Esophagus mucosa (tissue), 1 donor: ENCODE measurements around the gene TCF25. TPM values are rescaled to one million over a fixed set of nuclear protein-coding genes. Genes with fewer than 3 reads are reported as not detected.
A peak's percentile ranks its signal among the peaks of the same experiment; 100 is the strongest.
"Not testable (repeated sequence)": the region's sequence is repeated elsewhere in the genome, so short reads cannot be mapped to it uniquely, and the experiment has no call there.

Source experiments
- ATAC-seq: fragments of 200-7000 bp; cut with Tn5 transposase; one replicate; pipeline ENCODE4 v1.9.1; 2020
- total RNA-seq: library from RNA; stranded (reverse); gene quantifications from one replicate; pipeline ENCODE4 v1.2.4, GENCODE V29; 2023
- donor health status: DM: yes; HTN: yes; CAD: no.

TCF25 gene
- total RNA-seq, 1 donor from 2014 or later: 99.2 TPM

DNA sequence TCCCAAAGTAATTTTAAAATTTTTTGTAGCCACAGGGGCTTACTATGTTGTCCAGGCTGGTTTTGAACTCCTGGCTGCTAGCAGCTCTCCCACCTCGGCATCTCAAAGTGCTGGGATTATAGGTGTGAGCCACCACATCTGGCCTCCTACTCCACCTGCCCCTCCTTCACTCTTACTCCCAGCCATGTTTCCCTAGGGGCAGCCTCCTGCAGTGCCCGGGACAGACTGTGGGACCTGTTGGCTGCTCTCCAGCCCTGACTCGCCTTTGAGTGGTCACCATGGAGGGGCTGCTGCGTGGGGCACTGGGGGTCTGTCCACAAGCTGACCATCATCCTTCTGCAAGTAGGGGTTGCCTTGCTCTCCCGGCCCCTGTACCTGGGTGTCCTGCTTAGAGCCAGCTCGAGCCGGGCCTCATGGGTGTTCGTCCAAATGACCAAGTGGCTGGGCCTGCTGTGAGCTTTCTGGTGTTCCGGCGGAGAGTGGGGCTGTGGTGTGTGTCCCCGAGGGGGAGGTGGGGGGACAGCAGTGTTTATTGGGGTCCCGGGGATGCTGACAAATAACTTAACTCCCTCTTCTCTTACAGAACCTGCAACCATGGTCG, 28.6 kb upstream of the TCF25 start:
- ATAC-seq: no peak

DNA sequence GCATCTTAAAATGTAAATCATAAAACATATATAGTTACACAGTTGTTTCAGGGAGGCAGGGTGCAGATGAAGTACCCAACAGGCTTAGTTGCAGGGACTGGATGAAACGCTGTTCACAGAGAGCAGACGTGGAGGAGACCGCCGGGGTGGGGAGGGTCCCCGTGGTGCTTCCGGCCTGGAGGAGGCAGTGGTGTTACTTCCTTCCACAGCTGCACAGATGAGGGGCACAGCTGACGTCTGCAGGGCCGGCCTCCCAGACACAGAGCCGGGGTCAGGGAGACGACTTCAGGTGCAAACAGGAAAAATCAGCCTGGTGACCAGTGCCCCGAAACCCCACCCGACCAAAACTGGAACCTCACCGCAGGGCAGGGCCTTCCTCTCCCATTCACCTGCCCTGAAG, 28.0 kb upstream of the TCF25 start:
- no peak for ATAC-seq

DNA sequence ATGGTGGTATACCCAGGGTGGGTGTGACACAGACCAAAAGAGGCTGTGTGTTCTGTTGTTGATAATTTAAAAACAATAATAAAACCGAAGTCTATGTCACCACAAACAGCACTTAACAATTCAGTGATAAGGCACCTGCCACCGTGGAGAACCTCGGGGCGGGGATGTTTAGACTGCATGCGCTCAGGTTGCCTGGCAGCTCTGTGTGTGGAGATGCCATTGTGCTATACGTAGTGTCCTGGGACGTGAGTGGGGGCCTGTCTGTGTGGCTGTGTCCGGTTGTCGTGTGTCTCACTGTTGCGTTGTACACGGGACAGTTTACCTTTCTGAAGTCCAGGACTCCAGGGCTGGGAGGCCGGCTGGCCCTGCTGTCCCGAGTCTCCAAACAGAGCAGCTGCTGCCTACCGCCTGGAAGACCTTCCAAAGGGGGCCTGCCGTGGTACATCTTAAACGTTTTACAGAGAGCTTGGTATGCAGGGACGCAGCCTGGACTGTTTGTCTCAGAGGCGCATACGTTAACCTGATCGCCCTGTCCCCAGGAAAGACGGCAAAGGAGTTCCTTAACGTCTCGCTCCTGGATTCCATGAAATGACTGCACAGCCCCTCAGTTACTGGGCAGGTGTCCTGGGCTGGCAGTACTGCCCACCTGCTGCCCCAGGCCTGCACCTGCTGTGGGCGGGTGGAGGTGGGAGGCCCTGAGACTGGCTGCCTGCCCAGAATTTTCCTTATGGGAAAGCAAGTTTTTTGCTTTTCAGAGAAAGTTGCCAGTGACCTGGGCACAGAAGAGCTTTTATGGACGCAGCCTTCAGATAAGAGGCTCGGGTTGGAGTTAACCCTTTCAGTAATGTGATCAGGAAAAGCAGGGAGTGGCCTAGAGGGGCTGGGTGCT, 26.1 kb upstream of the TCF25 start:
- no peak for ATAC-seq

DNA sequence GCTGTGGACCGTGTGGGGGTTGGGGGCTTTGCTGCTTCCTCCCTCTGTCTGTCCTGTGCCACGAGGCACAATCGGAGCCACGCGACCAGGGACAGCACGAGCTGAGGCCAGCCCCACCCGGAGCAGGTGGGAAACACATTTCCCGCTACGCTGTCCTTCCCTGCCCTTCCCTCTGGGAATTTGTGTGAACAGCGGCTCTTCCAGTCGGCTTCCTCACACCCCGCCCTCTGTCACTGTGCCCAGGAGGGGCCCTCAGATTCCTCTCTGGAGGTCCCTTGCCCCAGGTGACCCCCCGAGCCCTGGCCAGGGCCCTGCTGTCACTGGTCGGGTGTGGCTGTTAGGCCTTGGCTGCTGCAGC, 25.5 kb upstream of the TCF25 start:
- ATAC-seq: peak; percentile 7

DNA sequence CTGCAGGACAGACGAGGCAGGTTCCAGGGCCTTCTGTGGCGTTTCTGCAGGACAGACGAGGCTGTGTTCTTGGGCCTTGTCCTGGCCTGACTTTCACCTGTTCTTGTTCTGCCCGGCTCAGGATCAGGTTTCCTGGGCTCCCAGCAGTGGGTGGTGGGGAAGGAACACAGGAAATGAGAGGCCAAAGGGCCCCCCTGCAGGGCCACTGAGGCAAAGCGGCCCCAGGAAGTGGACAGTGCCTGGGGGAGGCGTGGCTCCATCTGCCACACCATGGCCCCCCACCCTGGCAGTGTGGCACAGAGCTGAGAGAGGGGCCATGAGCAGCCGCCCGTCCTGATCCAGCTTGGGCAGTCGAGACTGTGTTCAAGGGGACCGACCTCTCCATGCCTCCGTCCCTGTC, 24.4 kb upstream of the TCF25 start:
- ATAC-seq: no peak

DNA sequence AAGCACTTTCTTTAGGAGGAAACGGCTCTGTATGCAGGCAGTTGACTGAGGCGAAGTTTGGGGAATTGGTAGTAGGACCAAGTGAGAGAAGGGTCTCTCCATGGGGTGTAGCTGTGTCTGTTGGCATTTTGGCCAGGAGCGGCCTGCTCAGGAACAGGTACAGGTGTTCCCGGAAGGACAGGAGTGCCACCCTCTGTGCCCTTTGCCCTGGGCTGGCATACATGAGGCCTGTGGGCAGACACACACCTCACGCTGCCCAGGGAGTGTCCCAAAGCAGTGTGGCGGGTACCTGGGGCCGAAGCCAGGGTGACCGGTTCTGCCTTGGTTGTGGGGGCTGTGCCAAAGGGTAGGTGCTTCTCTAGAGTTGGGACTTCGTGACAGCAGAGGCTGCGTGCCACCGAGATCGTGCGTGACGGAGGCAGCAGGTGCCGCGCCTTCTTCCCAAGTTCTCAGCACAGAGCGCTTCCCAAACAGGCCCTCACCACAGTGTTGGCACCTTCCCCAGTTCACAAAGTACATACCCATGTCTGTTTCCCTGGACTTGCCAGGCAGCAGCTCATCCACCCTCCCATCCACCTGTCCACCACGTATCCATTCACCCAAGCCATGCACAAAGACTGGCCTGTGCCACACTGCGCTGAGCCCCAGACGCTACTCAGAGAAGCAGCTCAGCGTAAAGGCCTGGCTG, 19.9 kb upstream of the TCF25 start:
- ATAC-seq: peak; percentile 9

DNA sequence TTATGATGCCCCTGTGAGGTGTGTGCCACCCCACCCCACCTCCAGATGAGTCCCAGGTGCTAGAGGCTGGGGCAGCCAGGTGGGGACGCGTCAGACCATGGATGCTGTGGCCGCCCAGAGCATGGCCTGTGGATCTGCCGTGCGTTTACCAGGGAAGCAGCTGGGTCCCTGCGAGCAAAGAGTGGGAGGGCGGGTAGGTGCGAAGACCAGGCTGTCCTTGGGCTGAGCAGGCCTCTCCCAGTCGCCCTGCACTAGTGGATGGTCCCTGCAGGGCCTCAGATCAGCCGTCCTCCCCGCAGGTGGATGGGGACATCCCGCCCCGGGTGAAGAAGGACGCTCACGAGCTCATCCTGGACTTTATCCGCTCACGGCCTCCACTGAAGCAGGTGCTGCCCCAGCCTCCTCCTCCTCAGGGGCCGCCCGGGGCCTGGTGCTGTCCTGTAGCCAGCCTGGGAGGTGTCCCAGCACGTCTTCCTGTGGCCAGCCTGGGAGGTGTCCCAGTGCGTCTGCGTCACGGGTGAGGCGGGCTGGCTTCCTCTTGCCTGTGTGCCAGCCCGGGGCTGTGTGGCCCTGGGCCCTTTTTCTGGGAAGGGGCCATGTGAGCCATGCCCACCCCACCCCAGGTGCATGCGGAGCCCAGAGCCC, 18.0 kb upstream of the TCF25 start:
- ATAC-seq: peak; percentile 29

DNA sequence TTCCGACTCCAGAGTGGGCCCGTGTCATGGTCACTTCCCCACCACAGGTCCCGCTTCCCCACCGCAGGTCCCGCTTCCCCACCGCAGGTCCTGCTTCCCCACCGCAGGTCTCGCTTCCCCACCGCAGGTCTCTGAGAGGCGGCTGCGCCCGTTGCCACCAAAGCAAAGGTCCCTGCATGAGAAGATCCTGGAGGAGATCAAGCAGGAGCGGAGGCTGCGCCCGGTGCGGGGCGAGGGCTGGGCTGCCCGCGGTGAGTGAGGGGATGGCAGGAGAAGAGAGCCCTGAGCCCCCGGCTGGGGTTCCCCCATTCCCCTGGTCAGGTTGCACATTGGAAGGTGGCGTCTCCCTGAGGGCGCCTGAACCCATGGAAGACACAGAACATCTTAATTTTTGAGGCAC, 17.4 kb upstream of the TCF25 start:
- no peak for ATAC-seq

DNA sequence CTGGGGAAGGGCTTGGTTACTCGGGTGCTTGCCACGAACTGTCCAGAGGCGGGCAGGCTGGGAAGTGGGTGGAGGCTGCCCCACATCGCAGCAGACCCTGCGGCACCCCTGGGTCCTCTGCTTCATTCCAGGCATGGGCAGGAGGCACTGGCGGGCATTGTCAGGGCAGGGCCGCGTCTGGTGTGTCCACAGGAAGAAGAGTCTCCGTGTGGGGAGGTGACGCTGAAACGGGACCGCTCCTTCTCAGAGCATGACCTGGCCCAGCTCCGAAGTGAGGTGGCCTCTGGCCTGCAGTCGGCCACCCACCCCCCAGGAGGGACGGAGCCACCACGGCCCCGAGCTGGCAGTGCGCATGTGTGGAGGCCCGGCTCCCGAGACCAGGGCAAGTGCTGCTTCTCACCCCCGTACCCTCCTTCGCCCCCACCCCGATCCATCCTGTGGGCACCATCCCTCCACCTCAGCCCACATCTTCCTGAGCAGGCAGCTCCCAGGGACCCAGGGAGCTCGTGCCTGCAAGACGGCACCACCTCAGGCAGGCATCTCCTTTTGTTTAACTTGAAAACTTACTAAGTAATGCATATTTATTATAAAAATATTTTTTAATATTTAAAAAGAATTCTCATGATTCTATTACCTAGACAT, 14.3 kb upstream of the TCF25 start:
- no peak for ATAC-seq

DNA sequence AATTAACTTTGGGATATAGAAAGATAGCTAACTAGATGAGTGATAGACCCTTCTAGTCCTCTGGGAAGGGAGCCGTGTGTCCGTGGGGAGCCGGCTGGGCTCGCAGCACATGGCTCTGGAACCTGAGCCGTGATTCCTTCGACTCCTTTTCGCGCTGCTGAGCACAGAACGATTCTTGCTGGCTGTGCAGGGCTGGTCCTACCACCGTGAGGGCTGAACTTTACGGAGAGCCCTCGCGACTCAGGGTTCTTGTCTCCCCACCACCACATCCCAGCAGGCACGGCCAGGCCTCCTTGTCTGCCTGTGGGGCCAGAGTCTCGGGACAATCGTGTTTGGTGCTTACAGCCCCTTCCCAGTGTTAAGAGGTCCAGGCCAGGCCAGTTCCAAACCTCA, 13.8 kb upstream of the TCF25 start:
- no peak for ATAC-seq

DNA sequence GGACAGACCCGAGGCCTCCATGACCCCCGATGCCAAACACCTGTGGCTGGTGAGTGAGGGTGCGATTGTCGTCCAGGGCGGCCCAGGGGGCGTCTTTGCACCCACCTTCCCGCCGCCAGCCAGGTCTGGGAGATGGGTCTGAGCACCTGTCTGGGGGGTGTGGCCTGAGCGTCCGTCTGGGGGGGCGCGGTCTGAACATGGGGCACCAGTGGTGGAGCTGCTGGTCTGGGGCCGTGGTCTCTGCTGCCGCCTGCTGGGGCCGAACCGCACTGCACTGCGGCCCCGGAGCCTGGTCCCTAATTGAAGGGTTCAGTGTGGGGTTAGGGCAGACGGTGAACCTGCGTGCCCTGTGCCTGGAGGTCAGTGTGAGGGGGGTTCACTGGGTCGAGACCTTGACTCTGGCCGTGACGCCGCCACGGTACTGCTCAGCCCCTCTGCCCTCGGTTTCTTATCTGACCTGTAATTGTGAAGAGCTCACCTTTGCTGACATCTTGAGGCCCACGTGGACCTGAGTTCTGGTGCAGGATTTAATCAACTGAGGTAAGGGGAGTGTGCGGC, 12.6 kb upstream of the TCF25 start:
- ATAC-seq: peak; percentile 82

DNA sequence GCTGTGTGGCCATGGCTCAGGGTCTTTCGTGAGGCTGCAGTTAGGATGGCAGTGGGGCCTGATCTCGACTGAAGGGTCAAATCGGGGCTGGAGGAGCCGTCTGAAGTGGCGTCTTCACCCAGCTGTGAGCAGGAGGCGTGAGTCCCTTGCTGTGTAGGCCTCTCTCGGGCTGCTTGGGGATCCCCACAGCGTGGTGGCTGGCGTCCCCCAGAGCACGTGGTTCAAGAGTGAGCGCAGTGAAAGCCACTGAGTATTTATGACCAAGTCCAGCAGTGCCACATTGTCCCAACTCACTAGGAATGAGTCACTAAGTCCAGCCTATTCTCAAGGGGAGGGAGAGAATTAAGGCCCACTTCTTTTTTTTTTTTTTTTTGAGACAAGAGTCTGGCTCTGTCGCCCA, 11.7 kb upstream of the TCF25 start:
- no peak for ATAC-seq

DNA sequence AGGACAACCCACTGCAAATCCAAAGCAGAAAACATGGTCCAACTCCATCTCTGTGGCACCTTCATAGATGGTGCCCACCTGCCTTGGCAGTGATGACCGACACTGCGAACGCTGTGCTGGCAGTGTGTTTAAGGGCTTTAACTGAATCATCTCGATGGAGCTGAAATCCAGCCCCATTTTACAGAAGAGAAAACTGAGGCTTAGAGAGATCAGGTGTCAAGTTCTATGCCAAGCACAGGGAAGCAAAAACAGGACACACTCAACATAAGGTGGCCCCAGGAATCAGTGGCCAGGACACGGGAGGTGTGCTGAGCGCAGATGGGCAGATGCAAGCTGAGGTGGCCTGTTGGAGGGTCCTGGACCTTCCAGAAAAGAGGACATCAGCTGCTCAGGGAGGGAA, 10.7 kb upstream of the TCF25 start:
- ATAC-seq: no peak

DNA sequence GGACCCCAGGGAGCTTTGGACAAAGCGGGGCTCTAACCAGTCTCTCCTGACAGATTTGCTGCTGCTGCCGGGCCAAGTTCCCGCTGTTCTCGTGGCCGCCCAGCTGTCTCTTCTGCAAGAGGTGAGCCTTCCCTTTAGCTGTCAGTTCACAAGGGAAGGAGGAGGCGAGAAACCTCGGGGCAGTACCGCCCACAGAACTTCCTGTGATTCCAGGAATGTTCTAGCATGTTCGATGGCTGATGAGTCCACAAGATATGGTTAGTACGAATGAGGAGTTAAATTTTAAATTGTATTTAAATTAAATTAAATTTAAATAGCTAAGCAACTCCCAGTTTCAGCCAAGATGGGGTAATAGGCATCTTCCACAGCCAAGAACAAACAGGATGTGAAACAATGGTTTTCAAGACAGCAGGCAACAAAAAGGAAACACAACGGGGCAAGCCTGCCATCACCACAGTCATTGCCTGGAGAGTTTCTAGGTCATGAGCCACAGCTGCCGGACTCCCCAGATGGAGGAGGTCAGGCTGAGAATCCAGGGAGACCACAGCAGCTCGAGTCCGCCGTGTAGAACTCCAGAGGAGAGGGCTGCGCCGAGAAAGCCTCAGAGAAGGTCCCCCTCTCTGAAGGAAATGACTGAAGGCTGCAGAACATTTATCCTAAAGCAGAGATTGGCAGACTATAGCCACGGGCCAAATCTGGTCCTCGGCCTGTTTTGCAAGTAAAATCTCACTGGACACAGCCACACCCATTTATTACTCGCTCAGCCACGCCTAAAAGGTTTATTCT, 9.5 kb upstream of the TCF25 start:
- peak; percentile 14 for ATAC-seq

DNA sequence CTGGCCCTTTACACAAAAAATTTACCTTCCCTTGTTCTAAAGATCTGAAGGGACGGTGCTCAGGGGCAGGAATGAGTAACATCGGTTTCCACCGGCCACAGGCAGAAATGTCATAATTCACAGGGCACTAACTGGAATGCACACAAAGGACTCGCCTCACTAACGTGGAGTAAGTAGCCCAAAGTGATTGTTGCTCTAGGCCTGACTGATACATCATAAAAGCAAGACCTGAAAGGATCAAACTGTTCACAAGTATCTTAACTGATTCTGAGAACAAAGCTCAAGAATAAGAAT, 8.9 kb upstream of the TCF25 start:
- ATAC-seq: peak; percentile 4

DNA sequence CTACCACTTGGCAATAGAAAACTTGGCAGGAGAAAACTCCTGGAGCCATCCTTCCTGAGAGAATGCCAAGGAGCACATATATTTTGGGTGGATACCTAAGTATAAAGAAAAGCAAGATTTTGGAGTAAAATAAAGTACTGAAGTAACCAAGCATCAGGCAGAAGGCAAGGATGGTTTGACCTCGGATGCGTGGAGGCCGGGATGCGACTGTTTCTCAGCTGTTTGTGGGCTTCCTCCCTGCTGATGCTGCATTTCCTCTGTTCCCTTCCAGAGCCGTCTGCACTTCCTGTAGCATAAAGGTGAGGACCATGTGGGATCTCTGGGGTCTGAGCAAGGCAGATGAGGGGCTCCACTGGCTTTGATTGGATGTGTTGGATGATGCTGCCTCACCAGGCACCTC, 5.5 kb upstream of the TCF25 start:
- ATAC-seq: no peak

DNA sequence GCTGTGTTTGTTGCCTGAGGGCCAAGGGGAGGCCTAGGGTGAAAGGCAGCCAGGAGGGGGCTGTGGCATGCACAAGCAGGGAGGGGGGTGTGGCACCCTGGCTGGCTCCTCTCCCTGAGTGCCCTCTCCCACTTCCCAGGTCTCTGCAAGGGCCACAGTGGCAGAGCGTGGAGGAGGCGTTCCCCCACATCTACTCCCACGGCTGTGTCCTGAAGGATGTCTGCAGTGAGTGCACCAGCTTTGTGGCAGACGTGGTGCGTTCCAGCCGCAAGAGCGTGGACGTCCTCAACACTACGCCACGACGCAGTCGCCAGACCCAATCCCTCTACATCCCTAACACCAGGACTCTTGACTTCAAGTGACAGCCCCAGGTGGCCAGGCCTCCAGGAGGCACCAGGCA, 3.5 kb upstream of the TCF25 start:
- ATAC-seq: no peak

DNA sequence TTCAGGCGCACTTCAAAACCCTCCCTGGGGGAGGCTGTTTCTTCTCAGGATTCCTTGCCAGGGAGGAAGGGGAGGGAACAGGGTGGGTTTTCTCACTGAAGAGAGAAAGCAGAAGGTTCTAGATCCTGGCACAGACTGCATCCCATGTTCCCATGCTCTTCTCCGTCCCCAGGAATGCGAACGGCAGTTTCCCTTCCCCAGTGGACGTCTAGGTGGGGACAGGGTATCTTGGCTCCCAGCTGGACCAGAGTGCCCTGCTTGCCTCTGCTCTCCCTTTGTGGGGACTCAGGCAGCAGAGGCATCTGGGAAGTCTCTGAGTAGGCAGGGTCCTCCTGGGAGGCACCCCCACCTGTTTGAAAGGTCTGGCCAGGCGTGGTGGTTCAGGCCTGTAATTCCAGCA, 3.0 kb upstream of the TCF25 start:
- ATAC-seq: no peak

DNA sequence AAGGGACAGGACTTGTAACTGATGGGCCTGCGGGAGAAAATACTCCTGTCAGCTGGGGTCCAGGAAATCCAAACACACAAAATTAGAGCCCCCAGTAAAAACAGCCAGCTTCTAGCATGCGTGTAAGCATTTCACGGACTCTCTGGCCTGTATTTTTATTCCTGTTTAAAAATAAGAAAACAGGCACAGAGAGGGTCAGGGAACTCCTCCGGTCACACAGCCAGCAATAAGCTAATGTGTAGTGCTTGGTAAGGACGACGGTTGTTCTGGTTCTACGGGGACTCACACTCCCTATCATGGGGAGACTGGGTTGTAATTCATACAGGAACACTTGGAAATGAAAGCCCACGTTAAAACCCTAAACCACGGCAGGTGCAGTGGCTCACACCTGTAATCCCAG, 1.5 kb upstream of the TCF25 start:
- ATAC-seq: no peak

DNA sequence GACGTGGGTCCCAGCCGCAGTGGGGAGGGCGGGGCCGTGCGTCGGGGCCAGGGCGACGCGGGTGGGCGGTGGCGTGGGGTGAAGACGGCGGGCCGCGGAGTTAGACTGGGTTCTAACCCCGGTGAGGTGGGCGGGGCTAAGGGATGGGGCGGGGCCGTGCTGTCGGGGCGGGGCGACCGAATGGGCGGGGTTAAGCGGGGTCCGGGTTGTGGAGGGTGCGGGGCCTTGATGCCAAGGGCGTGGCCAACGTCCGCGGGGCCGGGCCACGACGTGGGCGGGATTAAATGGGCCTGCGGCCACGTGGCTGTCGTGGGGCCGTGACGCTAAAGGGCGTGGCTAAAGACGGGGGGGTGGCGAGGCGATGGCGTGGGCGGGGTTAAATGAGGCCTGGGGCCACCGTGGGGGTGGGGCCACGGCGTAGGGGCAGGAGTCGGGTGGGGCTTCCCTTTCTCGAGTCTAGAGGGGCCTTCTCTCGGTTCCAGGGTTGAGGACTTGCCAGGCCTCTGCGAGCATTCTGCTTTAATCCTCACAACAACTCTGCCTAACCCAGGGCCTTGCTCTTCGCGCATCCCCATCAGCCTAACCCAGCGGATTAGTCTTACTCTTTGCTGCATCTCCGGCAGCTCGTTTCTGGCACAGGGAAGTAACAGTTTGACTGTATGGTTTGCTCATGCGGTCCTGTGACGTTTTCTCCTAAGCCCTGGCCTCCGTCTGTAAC, 739 bp downstream of the TCF25 start:
- ATAC-seq: peak; percentile 95

DNA sequence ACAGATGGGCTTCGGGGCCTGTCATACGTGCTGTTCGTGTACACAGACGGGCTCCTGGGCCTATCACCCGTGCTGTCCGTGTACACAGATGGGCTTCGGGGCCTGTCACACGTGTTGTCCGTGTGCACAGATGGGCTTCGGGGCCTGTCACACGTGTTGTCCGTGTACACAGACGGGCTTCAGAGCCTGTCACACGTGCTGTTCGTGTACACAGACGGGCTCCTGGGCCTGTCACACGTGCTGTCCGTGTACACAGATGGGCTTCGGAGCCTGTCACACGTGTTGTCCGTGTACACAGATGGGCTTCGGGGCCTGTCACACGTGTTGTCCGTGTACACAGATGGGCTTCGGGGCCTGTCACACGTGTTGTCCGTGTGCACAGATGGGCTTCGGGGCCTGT, 5.7 kb downstream of the TCF25 start:
- ATAC-seq: not testable (repeated sequence)
